Brain microvascular endothelial cell (primary cell): ENCODE measurements around the gene SLCO4A1.

Source experiments
- DNase-seq: peaks from one replicate; pipeline ENCODE4 v3.0.0-alpha.2; 2020
- H3K27ac ChIP-seq: fragments of 250-450 bp; sonication (Bioruptor Pico); 2 replicates; pipeline ENCODE4 v1.5.1; 2020; ENCODE audit warnings: mild to moderate bottlenecking, moderate library complexity
- H3K27me3 ChIP-seq: fragments of 250-450 bp; sonication (Bioruptor Pico); replicated peaks from 2 replicates; pipeline ENCODE4 v1.5.1; 2020; ENCODE audit warnings: mild to moderate bottlenecking
- H3K36me3 ChIP-seq: fragments of 250-450 bp; sonication (Bioruptor Pico); replicated peaks from 2 replicates; pipeline ENCODE4 v1.5.1; 2020; ENCODE audit warnings: mild to moderate bottlenecking
- H3K4me3 ChIP-seq: 2 replicates; pipeline ENCODE4 v1.5.1; 2011; ENCODE audit warnings: low read depth, mild to moderate bottlenecking, control low read depth, low read length, moderate library complexity
- CTCF ChIP-seq: IDR thresholded peaks from 2 replicates; pipeline ENCODE4 v1.5.1; 2011; ENCODE audit warnings: low read depth, mild to moderate bottlenecking, moderate library complexity, low read length, control low read depth, inconsistent platforms; ENCODE audit errors: missing control alignments
- in situ Hi-C: cut with HindIII; loops from 2 replicates; pipeline ENCODE4 v1.10.0; 2017; ENCODE audit warnings: low sequenced_read_pairs, low pct_ligation_motif_present

The SLCO4A1 gene

GRCh38 chr20:62665826-62666735, 23.8 kb downstream of the SLCO4A1 start:
- H3K4me3 ChIP-seq = no peak overlapping the region
- H3K27me3 ChIP-seq = no peaks in the 10 kb centered on the region
- no peak for DNase-seq
- no peak for TF ChIP-seq CTCF
- H3K36me3 ChIP-seq = no peaks in the 10 kb centered on the region
- in situ Hi-C loops = no loop called here
- H3K27ac ChIP-seq = no peak overlapping the region

GRCh38 chr20:62666736-62667529, 24.6 kb downstream of the SLCO4A1 start:
- Histone ChIP-seq H3K36me3 (no peaks in the 10 kb centered on the region), H3K4me3 (no peak overlapping the region), H3K27ac (no peak overlapping the region), H3K27me3 (no peaks in the 10 kb centered on the region)
- no peak for DNase-seq
- in situ Hi-C loops = no loop called here
- TF ChIP-seq CTCF = no peak

GRCh38 chr20:62667530-62668440, 25.5 kb downstream of the SLCO4A1 start:
- no peak overlapping the region for H3K27ac ChIP-seq
- H3K27me3 ChIP-seq = no peaks in the 10 kb centered on the region
- in situ Hi-C loops = no loop called here
- no peak for TF ChIP-seq CTCF
- H3K36me3 ChIP-seq = no peaks in the 10 kb centered on the region
- no peak for DNase-seq
- no peak overlapping the region for H3K4me3 ChIP-seq

DNA sequence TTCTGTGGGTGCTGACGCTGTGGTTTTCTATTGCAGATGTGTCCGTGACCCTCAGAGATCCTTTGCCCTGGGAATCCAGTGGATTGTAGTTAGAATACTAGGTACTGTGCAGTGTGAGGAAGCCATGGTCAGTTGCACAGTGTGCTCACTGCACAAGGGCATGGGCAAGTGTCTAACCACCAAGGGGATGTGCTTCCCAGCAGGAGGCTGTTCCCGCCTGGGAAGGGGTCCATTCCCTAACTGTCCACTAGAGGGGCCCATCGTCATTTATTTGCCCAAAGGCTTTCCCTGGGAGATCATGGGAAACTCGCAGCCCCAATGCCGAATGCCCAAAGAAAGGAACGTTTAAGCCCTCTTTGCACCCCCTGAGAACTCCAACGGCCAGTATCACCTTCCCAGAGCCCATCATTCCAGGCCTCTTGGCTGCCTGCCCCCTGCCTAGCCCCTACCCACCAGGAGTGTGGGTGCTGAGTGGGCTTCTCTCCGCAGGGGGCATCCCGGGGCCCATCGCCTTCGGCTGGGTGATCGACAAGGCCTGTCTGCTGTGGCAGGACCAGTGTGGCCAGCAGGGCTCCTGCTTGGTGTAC, 26.2 kb downstream of the SLCO4A1 start:
- Histone ChIP-seq H3K27me3 (no peaks in the 10 kb centered on the region), H3K36me3 (no peaks in the 10 kb centered on the region), H3K27ac (no peak overlapping the region), H3K4me3 (no peak overlapping the region)
- peak; percentile 68 for DNase-seq
- TF ChIP-seq CTCF = peak; percentile 91
- in situ Hi-C loops = no loop called here

DNA sequence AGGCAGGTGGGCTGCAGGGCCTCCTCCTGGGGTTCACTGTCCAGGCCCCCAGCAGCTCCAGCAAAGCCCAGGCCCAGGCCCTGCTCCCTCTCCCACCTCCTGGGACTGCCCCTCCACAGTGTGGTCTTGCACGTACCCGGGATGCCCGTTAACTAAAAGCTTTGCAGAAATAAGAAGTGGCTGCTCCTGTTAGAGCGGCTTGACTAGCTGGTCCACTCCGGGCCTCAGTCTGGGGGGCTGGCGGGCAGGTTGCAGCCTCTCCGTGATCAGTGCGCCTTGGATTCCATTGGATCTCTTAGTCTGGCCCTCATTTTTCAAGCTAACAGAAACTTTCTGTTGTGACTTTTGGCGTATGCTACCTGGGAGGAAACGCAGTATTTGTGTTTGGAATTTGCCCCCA, 26.9 kb downstream of the SLCO4A1 start:
- Histone ChIP-seq H3K27ac (no peak overlapping the region), H3K4me3 (no peak overlapping the region), H3K36me3 (no peaks in the 10 kb centered on the region), H3K27me3 (no peaks in the 10 kb centered on the region)
- in situ Hi-C loops = no loop called here
- no peak for DNase-seq
- no peak for TF ChIP-seq CTCF
